ENCODE data around the gene BNC2. TPM values are rescaled to one million over a fixed set of nuclear protein-coding genes. Genes with fewer than 3 reads are reported as not detected.

Gene BNC2
- total RNA-seq, 2 experiments from 2014 or later = not detected

- intact Hi-C loops (cut with micrococcal nuclease; ENCODE audit: unreplicated experiment) = no loop called here
- BruUV-seq (replicated peaks) = no TSS peak
- DNase-seq (ENCODE audit: low spot score) = no peak
These were observed 365.3 kb downstream of the BNC2 start for GRCh38 chr9:16505199-16505598.

GRCh38 chr9:16501726-16502125, 368.7 kb downstream of the BNC2 start:
- no peaks in the 10 kb centered on the region for H4K20me1 ChIP-seq (ENCODE audit: insufficient read depth, low read length)
- H3K4me1 ChIP-seq (ENCODE audit: insufficient read depth, low read length, poor library complexity, severe bottlenecking) = no peaks in the 10 kb centered on the region
- ChIA-PET POLR2A (no interaction called here), CTCF (ENCODE audit: unreplicated experiment) (no interaction called here)
- no peaks in the 10 kb centered on the region for H3K9me3 ChIP-seq (ENCODE audit: low read length)
- H2AFZ ChIP-seq (ENCODE audit: low read length) = no peak overlapping the region
- H3K9me2 ChIP-seq (ENCODE audit: insufficient read depth, low read length) = no peaks in the 10 kb centered on the region
- TF ChIP-seq CTCF (conservative IDR thresholded peaks at IDR 0.05; ENCODE audit: low read length) = no peak
- TF ChIP-seq EZH2phosphoT487 (IDR thresholded peaks at IDR 0.05; ENCODE audit: borderline replicate concordance, low read depth, low read length) = no peak
- no TSS peak for BruUV-seq (replicated peaks)
- H3K27ac ChIP-seq (ENCODE audit: low read depth, low read length, poor library complexity, severe bottlenecking) = no peak overlapping the region
- DNase-seq (ENCODE audit: low spot score) = no peak
- no peak overlapping the region for H3K4me3 ChIP-seq (ENCODE audit: low read depth, low read length, poor library complexity, severe bottlenecking)
- no peaks in the 10 kb centered on the region for H3K36me3 ChIP-seq (ENCODE audit: insufficient read depth, low read length)
- no peak overlapping the region for H3K4me2 ChIP-seq (ENCODE audit: low read length)
- intact Hi-C loops (cut with micrococcal nuclease; ENCODE audit: unreplicated experiment) = no loop called here
- H3K79me2 ChIP-seq (ENCODE audit: insufficient read depth, low read depth, low read length) = no peaks in the 10 kb centered on the region

More at GRCh38 chr9:16505199-16505598, 365.3 kb downstream of the BNC2 start:
- no peak overlapping the region for H3K4me2 ChIP-seq (ENCODE audit: low read length)
- H3K27ac ChIP-seq (ENCODE audit: low read depth, low read length, poor library complexity, severe bottlenecking) = no peak overlapping the region
- TF ChIP-seq CTCF (conservative IDR thresholded peaks at IDR 0.05; ENCODE audit: low read length) (no peak), EZH2phosphoT487 (IDR thresholded peaks at IDR 0.05; ENCODE audit: borderline replicate concordance, low read depth, low read length) (no peak)
- H3K36me3 ChIP-seq (ENCODE audit: insufficient read depth, low read length) = no peaks in the 10 kb centered on the region
- no peaks in the 10 kb centered on the region for H4K20me1 ChIP-seq (ENCODE audit: insufficient read depth, low read length)
- H3K4me3 ChIP-seq (ENCODE audit: low read depth, low read length, poor library complexity, severe bottlenecking) = no peak overlapping the region
- H3K9me3 ChIP-seq (ENCODE audit: low read length) = no peaks in the 10 kb centered on the region
- ChIA-PET POLR2A (no interaction called here), CTCF (ENCODE audit: unreplicated experiment) (no interaction called here)
- H3K79me2 ChIP-seq (ENCODE audit: insufficient read depth, low read depth, low read length) = no peaks in the 10 kb centered on the region
- H3K9me2 ChIP-seq (ENCODE audit: insufficient read depth, low read length) = no peaks in the 10 kb centered on the region
- no peaks in the 10 kb centered on the region for H3K4me1 ChIP-seq (ENCODE audit: insufficient read depth, low read length, poor library complexity, severe bottlenecking)
- no peak overlapping the region for H2AFZ ChIP-seq (ENCODE audit: low read length)

- no peaks in the 10 kb centered on the region for H3K9me3 ChIP-seq (ENCODE audit: low read length)
- H3K4me1 ChIP-seq (ENCODE audit: insufficient read depth, low read length, poor library complexity, severe bottlenecking) = no peaks in the 10 kb centered on the region
- H2AFZ ChIP-seq (ENCODE audit: low read length) = no peak overlapping the region
- no peak overlapping the region for H3K27ac ChIP-seq (ENCODE audit: low read depth, low read length, poor library complexity, severe bottlenecking)
- no peaks in the 10 kb centered on the region for H3K9me2 ChIP-seq (ENCODE audit: insufficient read depth, low read length)
- TF ChIP-seq CTCF (conservative IDR thresholded peaks at IDR 0.05; ENCODE audit: low read length) (no peak), EZH2phosphoT487 (IDR thresholded peaks at IDR 0.05; ENCODE audit: borderline replicate concordance, low read depth, low read length) (no peak)
- DNase-seq (ENCODE audit: low spot score) = no peak
- intact Hi-C loops (cut with micrococcal nuclease; ENCODE audit: unreplicated experiment) = no loop called here
- no peaks in the 10 kb centered on the region for H4K20me1 ChIP-seq (ENCODE audit: insufficient read depth, low read length)
- no peak overlapping the region for H3K4me2 ChIP-seq (ENCODE audit: low read length)
- no peak overlapping the region for H3K4me3 ChIP-seq (ENCODE audit: low read depth, low read length, poor library complexity, severe bottlenecking)
- H3K36me3 ChIP-seq (ENCODE audit: insufficient read depth, low read length) = no peaks in the 10 kb centered on the region
- no TSS peak for BruUV-seq (replicated peaks)
- POLR2A ChIA-PET = interaction anchor here (0.6 kb wide), 1 partner anchor 541 kb away, joined by 4 read pairs; no protein-coding TSS in a partner anchor
- CTCF ChIA-PET (ENCODE audit: unreplicated experiment) = no interaction called here
- no peaks in the 10 kb centered on the region for H3K79me2 ChIP-seq (ENCODE audit: insufficient read depth, low read depth, low read length)
These were observed 369.3 kb downstream of the BNC2 start for GRCh38 chr9:16501141-16501540.

All from OCI-LY7 (cell line).